Dermis microvascular lymphatic vessel endothelial cell (primary cell): ENCODE measurements around the gene C2CD2L. TPM values are rescaled to one million over a fixed set of nuclear protein-coding genes. Genes with fewer than 3 reads are reported as not detected.
"Not testable (repeated sequence)": the region's sequence is repeated elsewhere in the genome, so short reads cannot be mapped to it uniquely, and the experiment has no call there.

Experiments
- DNase-seq, 2 donors: peaks; one replicate each; pipeline versions ENCODE4 v3.0.0 to v3.0.0-alpha.2; 2010; ENCODE audit warnings: low read depth in 2 of 2
- total RNA-seq: library from RNA; depleted of rRNA; stranded (reverse); fragments of >200 nt; gene quantifications from 2 replicates; pipeline ENCODE4 v1.2.1, GENCODE V29; 2014

C2CD2L gene
- total RNA-seq, 1 donor from 2014 or later = 1.7 TPM

- DNase-seq = no peak
Observed at GRCh38 chr11:119149786-119150275, 42.7 kb downstream of the C2CD2L start.

DNA sequence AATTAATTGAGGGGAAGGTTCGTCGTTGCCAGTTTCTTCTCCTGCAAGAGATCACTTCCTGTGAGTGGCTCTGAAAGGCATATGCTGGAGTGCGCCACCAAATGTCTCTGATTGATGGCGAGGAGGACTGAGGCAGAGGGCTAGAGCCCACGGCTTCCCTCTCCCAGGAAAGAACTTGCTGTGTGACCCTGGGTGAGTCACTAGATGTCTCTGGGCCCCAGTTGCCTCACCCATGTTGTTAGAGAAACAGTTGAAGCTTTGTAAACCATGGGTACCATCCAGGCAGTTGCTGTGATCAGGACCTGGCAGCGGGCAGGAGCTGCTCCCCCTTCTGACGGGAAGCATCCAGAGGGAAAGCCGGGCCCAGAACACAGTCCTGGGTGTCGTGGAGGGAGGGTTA lies 44.9 kb downstream of the C2CD2L start:
- DNase-seq = no peak

- DNase-seq = no peak
Observed at GRCh38 chr11:119152604-119153003, 45.5 kb downstream of the C2CD2L start.

- DNase-seq = no peak
Observed at GRCh38 chr11:119153049-119153818, 46.1 kb downstream of the C2CD2L start.

- DNase-seq = no peak
Observed at GRCh38 chr11:119154178-119154577, 47.0 kb downstream of the C2CD2L start.

DNA sequence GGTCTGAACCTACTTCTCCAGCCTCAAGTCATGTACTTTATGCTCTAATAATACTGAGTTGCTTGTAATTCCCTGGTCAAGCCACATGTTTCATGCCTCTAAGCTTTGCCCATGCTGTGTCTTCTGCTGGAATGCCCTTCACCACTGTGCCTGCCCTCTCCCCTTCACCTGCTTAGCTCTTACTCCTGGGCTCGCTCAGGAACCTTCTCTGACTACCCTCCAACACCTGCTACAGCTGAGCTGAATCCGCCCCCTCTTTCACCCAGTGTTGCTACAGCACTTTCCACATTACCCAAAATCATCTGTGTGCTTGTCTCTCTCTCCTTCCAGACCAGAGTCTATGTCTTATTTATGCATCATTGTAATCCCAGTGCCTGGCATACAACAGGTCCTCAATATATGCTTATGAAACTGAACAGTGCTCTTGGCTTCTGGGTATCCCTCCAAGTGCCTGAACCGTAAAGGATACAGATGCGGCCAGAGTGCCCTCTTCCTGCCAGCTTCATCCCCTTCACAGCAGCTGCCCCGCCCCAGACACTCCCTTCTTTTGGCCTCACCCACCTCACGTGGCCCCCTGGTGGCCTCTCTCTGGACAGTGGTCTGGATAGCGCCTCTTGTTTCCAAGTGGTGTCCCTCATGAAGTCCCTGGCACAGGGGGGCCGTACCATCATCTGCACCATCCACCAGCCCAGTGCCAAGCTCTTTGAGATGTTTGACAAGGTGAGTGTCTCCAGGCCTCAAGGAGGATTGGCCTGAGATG lies 48.8 kb downstream of the C2CD2L start:
- DNase-seq = peak in 1 of 2 donors; percentile 39

DNA sequence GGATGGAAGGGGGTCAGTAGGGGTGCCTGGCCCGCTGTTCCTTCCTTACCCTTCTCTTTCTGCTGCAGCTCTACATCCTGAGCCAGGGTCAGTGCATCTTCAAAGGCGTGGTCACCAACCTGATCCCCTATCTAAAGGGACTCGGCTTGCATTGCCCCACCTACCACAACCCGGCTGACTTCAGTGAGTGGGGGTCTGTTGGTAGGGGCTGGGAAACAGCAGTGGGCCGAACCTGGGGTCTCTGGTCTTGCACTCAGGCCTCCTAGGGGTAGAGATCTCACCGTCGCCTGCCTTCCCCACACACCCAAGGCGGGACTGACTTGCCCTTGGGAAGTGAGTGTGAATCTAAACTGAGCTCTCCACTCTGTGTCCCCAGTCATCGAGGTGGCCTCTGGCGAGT lies 49.4 kb downstream of the C2CD2L start:
- DNase-seq = no peak

DNA sequence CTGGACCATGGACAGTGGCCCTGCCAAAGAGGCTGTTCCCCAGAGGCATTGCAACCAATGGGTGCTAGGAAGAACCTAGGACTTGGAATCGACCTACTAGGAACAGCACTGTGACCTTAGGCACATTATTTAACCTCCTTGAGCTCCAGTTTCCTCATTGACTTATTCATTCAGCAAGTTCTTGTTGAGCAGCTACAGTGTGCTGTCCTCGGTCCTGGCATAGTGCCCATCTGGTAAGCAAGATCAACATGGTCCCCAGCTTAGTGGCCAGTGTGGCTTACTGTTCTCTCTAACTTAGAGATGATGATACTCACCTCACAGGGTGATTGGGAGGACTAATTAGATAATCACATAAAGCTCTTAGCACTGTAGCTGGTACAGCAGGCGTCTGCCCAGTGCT lies 49.9 kb downstream of the C2CD2L start:
- no peak for DNase-seq

- no peak for DNase-seq
Observed at GRCh38 chr11:119158467-119158866, 51.3 kb downstream of the C2CD2L start.

DNA sequence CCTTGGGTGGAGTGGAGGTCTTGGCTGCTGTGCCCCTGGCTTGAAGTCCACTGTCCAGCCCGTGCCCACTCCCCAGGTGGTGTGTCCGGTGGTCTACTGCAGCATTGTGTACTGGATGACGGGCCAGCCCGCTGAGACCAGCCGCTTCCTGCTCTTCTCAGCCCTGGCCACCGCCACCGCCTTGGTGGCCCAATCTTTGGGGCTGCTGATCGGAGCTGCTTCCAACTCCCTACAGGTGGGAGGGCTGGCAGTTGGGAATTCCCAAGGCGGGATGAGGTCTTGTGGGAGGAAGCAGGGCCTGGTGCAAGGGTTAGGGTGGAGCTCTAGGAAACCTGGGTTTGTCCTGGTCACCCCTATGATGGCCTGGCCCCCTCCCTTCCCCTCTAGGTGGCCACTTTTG lies 53.0 kb downstream of the C2CD2L start:
- no peak for DNase-seq

- no peak for DNase-seq
Observed at GRCh38 chr11:119161871-119162270, 54.7 kb downstream of the C2CD2L start.

DNA sequence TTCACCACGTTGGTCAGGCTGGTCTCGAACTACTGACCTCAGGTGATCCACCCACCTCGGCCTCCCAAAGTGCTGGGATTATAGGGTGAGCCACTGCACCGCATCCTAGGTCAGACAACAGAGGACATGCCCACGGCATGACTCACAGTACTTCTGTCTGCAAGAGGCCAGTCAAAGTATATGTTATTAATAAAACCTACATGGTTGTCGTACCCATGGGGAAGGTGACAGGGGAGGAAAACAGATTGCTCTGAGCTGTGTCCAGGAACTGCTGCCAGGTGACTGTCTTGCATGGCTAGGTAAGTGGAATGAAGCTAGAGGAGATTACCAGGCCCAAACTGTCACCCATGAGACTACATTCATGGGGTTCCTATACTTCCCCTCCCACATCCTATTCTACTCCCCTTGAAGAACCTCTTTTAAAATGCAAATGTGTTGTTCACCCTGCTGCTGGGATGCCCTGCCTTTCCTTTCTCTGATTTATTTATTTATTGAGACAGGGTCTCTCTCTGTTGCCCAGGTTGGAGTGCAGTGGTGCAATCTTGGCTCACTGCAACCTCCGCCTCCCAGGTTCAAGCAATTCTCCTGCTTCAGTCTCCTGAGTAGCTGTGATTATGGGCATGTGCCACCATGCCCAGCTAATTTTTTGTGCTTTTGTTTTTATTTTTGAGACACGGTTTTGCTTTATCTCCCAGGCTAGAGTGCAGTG lies 59.4 kb downstream of the C2CD2L start:
- peak in 1 of 2 donors; percentile 60 for DNase-seq

DNA sequence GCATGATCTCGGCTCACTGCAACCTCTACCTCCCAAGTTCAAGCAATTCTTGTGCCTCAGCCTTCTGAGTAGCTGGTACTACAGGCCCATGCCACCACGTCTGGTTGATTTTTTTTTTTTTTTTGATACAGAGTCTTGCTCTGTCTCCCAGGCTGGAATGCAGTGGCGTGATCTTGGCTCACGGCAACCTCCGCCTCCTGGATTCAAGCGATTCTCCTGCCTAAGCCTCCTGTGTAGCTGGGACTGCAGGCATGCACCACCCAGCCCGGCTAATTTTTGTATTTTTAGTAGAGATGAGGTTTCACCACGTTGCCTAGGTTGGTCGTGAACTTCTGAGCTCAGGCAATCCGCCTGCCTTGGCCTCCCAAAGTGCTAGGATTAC lies 59.9 kb downstream of the C2CD2L start:
- DNase-seq = not testable (repeated sequence)

GRCh38 chr11:119167933-119168332 lies 60.8 kb downstream of the C2CD2L start:
- DNase-seq = no peak

Other genes starting within 250 kb of the C2CD2L start
- not detected in 2 replicates for gene CXCR5, start 223.5 kb upstream of the C2CD2L start, total RNA-seq
- gene BCL9L, start 181.4 kb upstream of the C2CD2L start, total RNA-seq = 4.5 and 8.2 TPM in 2 replicates
- gene UPK2, start 151.0 kb upstream of the C2CD2L start, total RNA-seq = not detected in 2 replicates
- not detected in 2 replicates for gene FOXR1, start 135.6 kb upstream of the C2CD2L start, total RNA-seq
- 6.2 and 8.7 TPM in 2 replicates for gene CENATAC, start 109.2 kb upstream of the C2CD2L start, total RNA-seq
- gene RPS25, start 89.0 kb upstream of the C2CD2L start, total RNA-seq = 458 and 629 TPM in 2 replicates
- 64.7 and 74.2 TPM in 2 replicates for gene TRAPPC4, start 88.6 kb upstream of the C2CD2L start, total RNA-seq
- gene SLC37A4, start 76.5 kb upstream of the C2CD2L start, total RNA-seq = 14.5 and 18.1 TPM in 2 replicates
- 146 and 148 TPM in 2 replicates for gene HYOU1, start 50.1 kb upstream of the C2CD2L start, total RNA-seq
- 20.0 and 34.8 TPM in 2 replicates for gene VPS11, start 39.5 kb upstream of the C2CD2L start, total RNA-seq
- gene HMBS, start 22.5 kb upstream of the C2CD2L start, total RNA-seq = 3.8 and 4.5 TPM in 2 replicates
- gene DPAGT1, start 5.5 kb upstream of the C2CD2L start, total RNA-seq = 10.5 and 17.6 TPM in 2 replicates
- gene HINFP, start 14.2 kb downstream of the C2CD2L start, total RNA-seq = 11.3 and 16.4 TPM in 2 replicates
- gene ABCG4, start 41.7 kb downstream of the C2CD2L start, total RNA-seq = under 0.01 TPM in 1 of 2 replicates, not detected in the other
- gene NLRX1, start 61.4 kb downstream of the C2CD2L start, total RNA-seq = 11.0 and 16.1 TPM in 2 replicates
- not detected in 2 replicates for gene NHERF4, start 78.1 kb downstream of the C2CD2L start, total RNA-seq
- gene CBL, start 99.0 kb downstream of the C2CD2L start, total RNA-seq = 7.4 and 9.4 TPM in 2 replicates
- gene MCAM, start 209.8 kb downstream of the C2CD2L start, total RNA-seq = 133 and 200 TPM in 2 replicates
- 2.6 and 4.6 TPM in 2 replicates for gene RNF26, start 227.2 kb downstream of the C2CD2L start, total RNA-seq
- 47.6 and 121 TPM in 2 replicates for gene C1QTNF5, start 233.5 kb downstream of the C2CD2L start, total RNA-seq
- gene MFRP, start 239.4 kb downstream of the C2CD2L start, total RNA-seq = not detected in 2 replicates